NCI-H446 (cell line): ENCODE data around the gene ZNF223.

Experiments
- DNase-seq, 2 experiments: peaks; one replicate each; lab custom pipeline; 2025; lab: John Stamatoyannopoulos, UW

Gene ZNF223

GRCh38 chr19:44051650-44052402, at the start of gene ZNF223:
Gene ZNF223 (plus strand): TSS chr19:44052036. CDS start chr19:44055177, 3,141 bp downstream.
- peak; percentile 89 to 96 for DNase-seq

GRCh38 chr19:44002212-44002565, 49.6 kb upstream of the ZNF223 start:
- DNase-seq, result no peak

DNA sequence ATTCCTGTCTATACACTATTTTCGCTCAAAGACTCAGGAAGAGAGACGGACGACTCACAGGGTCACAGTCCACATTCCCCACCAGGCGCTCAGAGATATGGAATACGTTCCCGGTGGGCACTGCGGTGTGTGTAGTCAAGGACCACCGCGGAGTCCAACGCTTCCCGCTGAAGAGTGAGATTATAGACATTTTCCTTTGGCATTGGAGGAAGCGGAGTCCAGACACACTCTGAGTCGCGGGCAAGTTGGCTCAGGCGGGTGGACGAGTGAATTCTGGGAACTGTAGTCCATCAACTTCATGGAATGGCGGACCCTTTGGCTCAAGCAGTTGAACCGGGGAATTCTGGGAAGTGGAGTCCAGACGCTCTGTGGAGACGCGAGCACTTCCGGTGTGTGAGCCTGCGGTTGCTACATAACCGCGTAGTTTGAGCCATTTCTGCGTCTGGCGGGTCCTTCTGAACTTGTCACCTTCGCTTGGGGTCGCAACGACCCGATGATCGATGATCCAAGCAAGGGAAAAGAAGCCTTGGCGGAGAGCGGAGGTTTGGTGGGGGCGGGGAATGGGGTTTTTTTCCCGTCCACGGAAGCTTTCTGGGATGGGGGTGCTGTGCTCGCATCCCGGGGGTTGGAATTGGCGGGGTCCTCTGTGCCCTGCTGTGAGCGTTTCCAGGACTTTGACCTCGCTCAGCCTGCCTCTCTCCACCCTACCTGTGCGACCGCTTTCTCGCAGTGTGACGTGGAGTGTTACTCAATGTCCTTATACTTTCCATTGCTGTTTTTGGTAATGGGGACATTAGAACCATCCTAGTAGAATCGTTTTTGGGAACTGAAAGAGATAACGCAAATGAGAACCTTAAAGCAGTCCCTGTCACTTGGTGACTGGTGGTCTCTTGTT, 49.0 kb upstream of the ZNF223 start, which contains the start of gene ZNF230:
Gene ZNF230, plus strand, starts transcription at position 392 of the 895 bp plus-strand sequence. CDS start 4,122 bp downstream, outside the sequence.
- peak; percentile 93 to 97 for DNase-seq

GRCh38 chr19:44003461-44004009, 48.3 kb upstream of the ZNF223 start:
- peak in 1 of 2 experiments; percentile 6 for DNase-seq

- no peak for DNase-seq
Measured at GRCh38 chr19:44005973-44006372, 45.9 kb upstream of the ZNF223 start.

GRCh38 chr19:44007473-44007872, 44.4 kb upstream of the ZNF223 start:
- no peak for DNase-seq

DNA sequence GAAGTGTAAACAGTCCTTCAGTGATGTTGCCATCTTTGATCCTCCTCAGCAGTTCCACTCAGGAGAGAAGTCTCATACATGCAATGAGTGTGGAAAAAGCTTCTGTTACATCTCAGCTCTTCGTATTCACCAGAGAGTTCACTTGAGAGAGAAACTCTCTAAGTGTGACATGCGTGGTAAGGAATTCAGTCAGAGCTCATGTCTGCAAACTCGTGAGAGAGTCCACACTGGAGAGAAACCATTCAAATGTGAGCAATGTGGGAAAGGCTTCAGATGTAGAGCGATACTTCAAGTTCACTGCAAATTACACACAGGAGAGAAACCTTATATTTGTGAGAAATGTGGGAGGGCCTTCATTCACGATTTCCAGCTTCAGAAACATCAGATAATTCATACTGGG, 41.4 kb upstream of the ZNF223 start:
- DNase-seq, result no peak

DNA sequence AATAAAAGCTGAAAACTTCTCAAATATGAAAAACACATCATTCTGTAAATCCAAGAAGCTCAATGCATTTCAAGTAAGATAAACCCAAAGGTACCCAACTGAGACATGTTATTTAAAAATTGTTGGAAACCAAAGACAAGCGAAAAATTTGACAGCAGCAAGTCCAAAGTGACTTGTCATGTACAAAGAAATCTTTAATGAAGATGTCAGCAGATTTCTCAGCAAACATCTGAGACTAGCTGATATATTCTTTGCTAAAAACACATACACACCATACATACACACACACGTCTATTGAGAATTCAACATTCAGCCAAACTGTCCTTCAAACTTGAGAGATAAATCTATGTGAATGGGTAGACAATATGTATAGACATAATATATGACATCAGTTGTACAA, 32.3 kb upstream of the ZNF223 start:
- no peak for DNase-seq

- no peak for DNase-seq
Measured at GRCh38 chr19:44021221-44021620, 30.6 kb upstream of the ZNF223 start.

GRCh38 chr19:44024900-44025216, 27.0 kb upstream of the ZNF223 start:
- DNase-seq, result no peak

DNA sequence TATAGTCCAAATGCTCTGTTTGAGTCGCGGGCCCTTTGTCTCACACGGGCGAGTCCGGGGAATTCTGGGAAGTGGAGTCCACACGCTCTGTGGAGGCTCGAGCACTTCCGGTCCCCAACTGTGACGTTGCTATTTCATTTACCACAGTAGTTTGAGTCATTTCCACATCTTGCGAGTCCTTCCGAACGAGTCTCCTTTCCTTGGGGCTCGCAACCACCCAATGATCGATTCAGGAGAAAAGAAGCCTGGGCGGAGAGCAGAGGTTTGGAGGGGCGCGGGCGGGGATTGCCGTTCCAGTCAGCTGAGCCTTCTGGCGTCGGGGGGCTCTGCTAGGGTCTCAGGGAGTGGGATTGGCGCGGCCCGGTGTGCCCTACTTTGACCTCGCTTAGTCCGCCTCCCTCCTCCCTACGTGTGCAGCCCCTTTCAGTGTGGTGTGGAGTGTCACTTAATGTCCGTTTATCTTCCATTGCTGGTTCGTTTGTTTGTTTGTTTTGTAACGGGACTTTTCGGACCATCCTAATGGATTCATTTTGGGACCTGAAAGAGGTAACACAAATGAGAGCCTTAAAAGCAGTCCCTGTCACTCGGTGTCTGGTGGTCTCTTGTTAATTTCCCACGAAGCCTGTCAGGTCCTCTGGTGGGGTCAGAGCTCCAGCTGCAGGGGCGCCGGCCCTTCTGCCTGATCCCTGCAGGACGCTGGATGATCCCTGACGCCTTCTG, 26.5 kb upstream of the ZNF223 start, which contains the start of gene ZNF222:
Gene ZNF222, plus strand, starts transcription at position 163 of the 720 bp plus-strand sequence. Its CDS starts 58 bp downstream, at position 221.
- peak; percentile 67 to 90 for DNase-seq

- DNase-seq, result no peak
Measured at GRCh38 chr19:44026622-44027021, 25.2 kb upstream of the ZNF223 start.

GRCh38 chr19:44032001-44032610, 19.7 kb upstream of the ZNF223 start:
- no peak for DNase-seq

- no peak for DNase-seq
Measured at GRCh38 chr19:44042147-44042546, 9.7 kb upstream of the ZNF223 start.

DNA sequence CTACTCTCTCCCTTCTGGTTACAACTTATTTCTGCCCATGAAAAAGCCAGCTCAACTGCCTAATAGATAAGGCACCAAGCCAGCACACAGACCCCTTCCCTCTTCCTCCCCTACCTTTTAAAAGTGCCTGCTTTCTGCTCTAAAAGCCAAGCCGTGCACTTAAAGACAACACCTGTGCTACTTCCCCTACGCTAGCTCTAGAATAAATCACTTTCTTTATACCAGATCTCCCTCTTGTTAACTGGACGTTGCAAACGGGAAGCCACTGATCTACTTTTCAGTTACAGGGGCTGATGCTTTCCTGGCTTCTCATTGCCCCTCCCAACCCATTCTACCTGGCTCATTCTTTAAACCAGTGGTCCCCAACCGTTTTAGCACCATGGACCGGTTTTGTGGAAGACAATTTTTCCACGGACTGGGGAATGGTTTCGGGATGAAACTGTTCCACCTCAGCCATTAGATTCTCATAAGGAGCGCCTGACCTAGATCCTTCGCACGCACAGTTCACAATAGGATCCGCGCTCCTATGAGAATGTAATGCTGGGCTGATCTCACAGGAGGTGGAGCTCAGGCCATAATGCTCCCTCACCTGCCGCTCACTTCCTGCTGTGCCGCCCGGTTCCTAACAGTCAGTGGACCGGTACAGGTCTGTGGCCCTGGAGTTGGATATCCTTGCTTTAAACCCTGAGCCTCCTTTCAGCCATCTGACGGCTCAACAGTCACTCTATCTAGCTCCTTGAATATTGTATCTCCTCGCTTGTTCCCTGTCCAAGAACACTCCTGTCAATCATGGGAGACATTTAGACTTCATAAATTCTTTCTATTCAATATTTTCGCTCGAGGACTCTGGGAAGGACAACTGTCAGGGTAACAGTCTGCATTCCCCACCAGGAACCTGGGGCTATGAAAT, 841 bp upstream of the ZNF223 start:
- no peak for DNase-seq

DNA sequence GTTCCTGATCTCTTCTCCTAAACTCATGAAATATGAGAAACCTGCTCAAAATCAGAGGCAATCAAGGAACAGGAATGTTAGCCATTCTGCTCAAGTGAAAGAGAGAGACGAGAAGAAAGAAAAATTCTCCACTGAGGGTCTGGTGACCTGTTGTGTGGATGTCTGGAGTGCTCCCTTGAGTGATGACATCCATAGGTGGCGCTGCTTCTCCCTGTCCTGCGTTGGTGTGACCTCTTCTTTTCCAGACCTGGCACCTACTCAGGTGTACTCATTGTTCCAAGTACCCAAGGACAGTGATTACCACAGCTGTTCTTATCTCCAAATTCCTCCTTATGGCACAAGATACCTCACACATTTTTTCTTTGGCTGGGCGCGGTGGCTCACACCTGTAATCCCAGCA, 4.0 kb downstream of the ZNF223 start:
- DNase-seq, result no peak

DNA sequence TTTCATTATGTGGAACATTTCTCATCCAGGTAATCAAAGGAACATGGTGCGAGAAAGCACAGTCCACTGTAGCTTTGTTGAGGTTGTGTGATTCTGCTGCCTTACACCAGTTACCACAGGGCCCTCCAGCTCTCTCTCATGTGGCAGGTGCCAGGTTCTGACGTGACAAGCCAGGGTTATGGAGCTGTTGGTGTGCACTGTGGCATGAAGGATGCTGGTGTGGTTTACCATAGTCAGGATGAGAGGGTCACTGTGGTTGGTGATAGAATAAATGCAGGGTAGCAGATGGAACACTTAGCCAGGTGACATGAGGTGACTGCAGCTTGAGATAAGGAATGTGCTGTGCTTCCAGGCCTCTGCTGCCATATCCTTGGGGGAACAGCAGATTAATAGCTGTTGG, 7.4 kb downstream of the ZNF223 start:
- DNase-seq, result no peak

GRCh38 chr19:44061038-44061437, 9.2 kb downstream of the ZNF223 start:
- no peak for DNase-seq

GRCh38 chr19:44066305-44066704, 14.5 kb downstream of the ZNF223 start:
- no peak for DNase-seq

- DNase-seq, result no peak
Measured at GRCh38 chr19:44069415-44069814, 17.6 kb downstream of the ZNF223 start.
